ENCODE data around the gene PAX7. TPM values are rescaled to one million over a fixed set of nuclear protein-coding genes. Genes with fewer than 3 reads are reported as not detected.

Gene PAX7
- total and polyA plus RNA-seq, 9 of the 15 experiments (the other 6 are each of a cell fraction or from before 2014, with no cell fraction given): not detected

GRCh38 chr1:18643154-18644012, 12.7 kb downstream of the PAX7 start:
- H3K27ac ChIP-seq (ENCODE audit: extremely low read depth, low read depth, low read length): no peak overlapping the region
- H3K79me2 ChIP-seq (ENCODE audit: control insufficient read depth, insufficient read depth, low read length): no peaks in the 10 kb centered on the region
- intact Hi-C loops (cut with micrococcal nuclease) (no loop called here), in situ Hi-C loops (cut with MboI) (no loop called here)
- ChIA-PET POLR2A (interaction anchor here (0.7 to 0.8 kb wide), 2 partner anchors 12 to 36 kb away, joined by 3 read pairs; no protein-coding TSS in a partner anchor), CTCF (ENCODE audit: low intra/inter-chr PET ratio) (no interaction called here)
- FAIRE-seq (no peak), DNase-seq (ENCODE audit: extremely low read depth in 1 of 4, low spot score in 3 of 4) (peak in 3 of 4 experiments; percentile 39 to 59 (median 59)), ATAC-seq (peak; percentile 71)
- H3K27me3 ChIP-seq (ENCODE audit: control insufficient read depth in 2 of 2, insufficient read depth in 2 of 2, low read length in 2 of 2): peaks cover 72 to 74% of the 10 kb centered on the region in 2 experiments
- H3K36me3 ChIP-seq (ENCODE audit: control insufficient read depth, insufficient read depth, low read length): no peaks in the 10 kb centered on the region
- no peak overlapping the region for H3K4me3 ChIP-seq
- H3K4me1 ChIP-seq (replicated peaks in 1 of 2; ENCODE audit: control insufficient read depth in 2 of 2, insufficient read depth in 2 of 2, low read length in 2 of 2): peaks cover 0 to 27% of the 10 kb centered on the region in 2 experiments; a peak in 1 of 5 replicates
- H3K4me2 ChIP-seq (ENCODE audit: insufficient read depth, low read length): no peak overlapping the region
- no peaks in the 10 kb centered on the region for H3K9me3 ChIP-seq (replicated peaks; ENCODE audit: control insufficient read depth, insufficient read depth, low read depth, low read length)
- no peaks in the 10 kb centered on the region for H3K9me1 ChIP-seq (ENCODE audit: control insufficient read depth, insufficient read depth, low read length)
- H4K20me1 ChIP-seq (replicated peaks; ENCODE audit: control insufficient read depth, insufficient read depth, low read length): peaks cover 21% of the 10 kb centered on the region
- BruUV-seq (replicated peaks): no TSS peak
- WGBS (ENCODE audit: insufficient coverage, low coverage, missing lambda C conversion rate): 4% methylated on average over 68 of the region's 73 CpGs
- H3K9ac ChIP-seq (ENCODE audit: insufficient read depth in 1 of 2, low read depth in 2 of 2, low read length in 2 of 2): no peak overlapping the region
- no peak overlapping the region for H2AFZ ChIP-seq (ENCODE audit: low read depth, low read length)
- TF ChIP-seq, protein P1, sequence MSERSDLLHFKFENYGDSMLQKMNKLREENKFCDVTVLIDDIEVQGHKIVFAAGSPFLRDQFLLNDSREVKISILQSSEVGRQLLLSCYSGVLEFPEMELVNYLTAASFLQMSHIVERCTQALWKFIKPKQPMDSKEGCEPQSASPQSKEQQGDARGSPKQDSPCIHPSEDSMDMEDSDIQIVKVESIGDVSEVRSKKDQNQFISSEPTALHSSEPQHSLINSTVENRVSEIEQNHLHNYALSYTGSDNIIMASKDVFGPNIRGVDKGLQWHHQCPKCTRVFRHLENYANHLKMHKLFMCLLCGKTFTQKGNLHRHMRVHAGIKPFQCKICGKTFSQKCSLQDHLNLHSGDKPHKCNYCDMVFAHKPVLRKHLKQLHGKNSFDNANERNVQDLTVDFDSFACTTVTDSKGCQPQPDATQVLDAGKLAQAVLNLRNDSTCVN (CRISPR knock-in tag; IDR thresholded peaks at IDR 0.05): no peak
- no peak for TF ChIP-seq MAZ (CRISPR knock-in tag; conservative IDR thresholded peaks at IDR 0.05 in 1 of 2, IDR thresholded peaks at IDR 0.05 in 1 of 2)
- TF ChIP-seq, protein P2, sequence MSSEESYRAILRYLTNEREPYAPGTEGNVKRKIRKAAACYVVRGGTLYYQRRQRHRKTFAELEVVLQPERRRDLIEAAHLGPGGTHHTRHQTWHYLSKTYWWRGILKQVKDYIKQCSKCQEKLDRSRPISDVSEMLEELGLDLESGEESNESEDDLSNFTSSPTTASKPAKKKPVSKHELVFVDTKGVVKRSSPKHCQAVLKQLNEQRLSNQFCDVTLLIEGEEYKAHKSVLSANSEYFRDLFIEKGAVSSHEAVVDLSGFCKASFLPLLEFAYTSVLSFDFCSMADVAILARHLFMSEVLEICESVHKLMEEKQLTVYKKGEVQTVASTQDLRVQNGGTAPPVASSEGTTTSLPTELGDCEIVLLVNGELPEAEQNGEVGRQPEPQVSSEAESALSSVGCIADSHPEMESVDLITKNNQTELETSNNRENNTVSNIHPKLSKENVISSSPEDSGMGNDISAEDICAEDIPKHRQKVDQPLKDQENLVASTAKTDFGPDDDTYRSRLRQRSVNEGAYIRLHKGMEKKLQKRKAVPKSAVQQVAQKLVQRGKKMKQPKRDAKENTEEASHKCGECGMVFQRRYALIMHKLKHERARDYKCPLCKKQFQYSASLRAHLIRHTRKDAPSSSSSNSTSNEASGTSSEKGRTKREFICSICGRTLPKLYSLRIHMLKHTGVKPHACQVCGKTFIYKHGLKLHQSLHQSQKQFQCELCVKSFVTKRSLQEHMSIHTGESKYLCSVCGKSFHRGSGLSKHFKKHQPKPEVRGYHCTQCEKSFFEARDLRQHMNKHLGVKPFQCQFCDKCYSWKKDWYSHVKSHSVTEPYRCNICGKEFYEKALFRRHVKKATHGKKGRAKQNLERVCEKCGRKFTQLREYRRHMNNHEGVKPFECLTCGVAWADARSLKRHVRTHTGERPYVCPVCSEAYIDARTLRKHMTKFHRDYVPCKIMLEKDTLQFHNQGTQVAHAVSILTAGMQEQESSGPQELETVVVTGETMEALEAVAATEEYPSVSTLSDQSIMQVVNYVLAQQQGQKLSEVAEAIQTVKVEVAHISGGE (CRISPR knock-in tag; IDR thresholded peaks at IDR 0.05): no peak
- no peak for TF ChIP-seq ZNF449 (CRISPR knock-in tag; IDR thresholded peaks at IDR 0.05)
- TF ChIP-seq, protein P3, sequence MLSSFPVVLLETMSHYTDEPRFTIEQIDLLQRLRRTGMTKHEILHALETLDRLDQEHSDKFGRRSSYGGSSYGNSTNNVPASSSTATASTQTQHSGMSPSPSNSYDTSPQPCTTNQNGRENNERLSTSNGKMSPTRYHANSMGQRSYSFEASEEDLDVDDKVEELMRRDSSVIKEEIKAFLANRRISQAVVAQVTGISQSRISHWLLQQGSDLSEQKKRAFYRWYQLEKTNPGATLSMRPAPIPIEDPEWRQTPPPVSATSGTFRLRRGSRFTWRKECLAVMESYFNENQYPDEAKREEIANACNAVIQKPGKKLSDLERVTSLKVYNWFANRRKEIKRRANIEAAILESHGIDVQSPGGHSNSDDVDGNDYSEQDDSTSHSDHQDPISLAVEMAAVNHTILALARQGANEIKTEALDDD (IDR thresholded peaks at IDR 0.05): no peak
- no peak for TF ChIP-seq TAF7 (tag; IDR thresholded peaks at IDR 0.05)
